ENCODE results near the gene SYNCRIP. TPM values are rescaled to one million over a fixed set of nuclear protein-coding genes. Genes with fewer than 3 reads are reported as not detected.
"Not testable (repeated sequence)": the region's sequence is repeated elsewhere in the genome, so short reads cannot be mapped to it uniquely, and the experiment has no call there.

The SYNCRIP gene
- total RNA-seq, 1 donor from 2014 or later: 127 TPM

DNA sequence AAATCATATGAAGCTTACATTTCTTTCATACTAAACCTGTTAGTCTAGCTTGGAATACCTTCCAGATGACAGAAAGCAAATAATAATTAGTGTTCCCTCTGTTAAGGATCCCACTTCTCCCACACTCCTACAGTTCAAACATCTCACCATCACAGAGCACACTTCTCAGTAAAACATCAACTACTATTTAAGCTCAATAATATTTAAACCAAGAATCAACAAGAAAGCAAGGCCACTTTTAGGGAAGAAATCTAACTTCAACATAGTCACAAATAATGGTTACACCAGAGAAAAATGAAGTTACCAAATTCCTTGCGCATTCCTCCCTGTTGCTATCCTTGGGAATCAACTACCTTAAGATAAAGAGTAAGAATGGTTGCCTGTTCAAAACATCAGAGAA, 50.7 kb downstream of the SYNCRIP start:
- peaks cover 5% of the 10 kb centered on the region for H3K9me3 Mint-ChIP-seq (ENCODE audit: low read depth)
- TF ChIP-seq, protein P1, sequence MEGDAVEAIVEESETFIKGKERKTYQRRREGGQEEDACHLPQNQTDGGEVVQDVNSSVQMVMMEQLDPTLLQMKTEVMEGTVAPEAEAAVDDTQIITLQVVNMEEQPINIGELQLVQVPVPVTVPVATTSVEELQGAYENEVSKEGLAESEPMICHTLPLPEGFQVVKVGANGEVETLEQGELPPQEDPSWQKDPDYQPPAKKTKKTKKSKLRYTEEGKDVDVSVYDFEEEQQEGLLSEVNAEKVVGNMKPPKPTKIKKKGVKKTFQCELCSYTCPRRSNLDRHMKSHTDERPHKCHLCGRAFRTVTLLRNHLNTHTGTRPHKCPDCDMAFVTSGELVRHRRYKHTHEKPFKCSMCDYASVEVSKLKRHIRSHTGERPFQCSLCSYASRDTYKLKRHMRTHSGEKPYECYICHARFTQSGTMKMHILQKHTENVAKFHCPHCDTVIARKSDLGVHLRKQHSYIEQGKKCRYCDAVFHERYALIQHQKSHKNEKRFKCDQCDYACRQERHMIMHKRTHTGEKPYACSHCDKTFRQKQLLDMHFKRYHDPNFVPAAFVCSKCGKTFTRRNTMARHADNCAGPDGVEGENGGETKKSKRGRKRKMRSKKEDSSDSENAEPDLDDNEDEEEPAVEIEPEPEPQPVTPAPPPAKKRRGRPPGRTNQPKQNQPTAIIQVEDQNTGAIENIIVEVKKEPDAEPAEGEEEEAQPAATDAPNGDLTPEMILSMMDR (IDR thresholded peaks at IDR 0.05; ENCODE audit: unreplicated experiment): no peak
- no peak for DNase-seq (ENCODE audit: low spot score, unreplicated experiment)
- no peaks in the 10 kb centered on the region for H3K27me3 Mint-ChIP-seq
- H3K27ac Mint-ChIP-seq: peak overlapping the region; percentile 86
- H3K4me1 Mint-ChIP-seq (ENCODE audit: low read depth): peaks cover 11% of the 10 kb centered on the region
- H3K4me3 Mint-ChIP-seq (ENCODE audit: low read depth): peak overlapping the region; percentile 91
- peaks cover 20% of the 10 kb centered on the region for H3K36me3 Mint-ChIP-seq (ENCODE audit: insufficient read depth)

- DNase-seq (ENCODE audit: low spot score, unreplicated experiment): no peak
- Mint-ChIP-seq H3K4me3 (ENCODE audit: low read depth) (peak overlapping the region; percentile 35), H3K27me3 (no peaks in the 10 kb centered on the region), H3K4me1 (ENCODE audit: low read depth) (peaks cover 11% of the 10 kb centered on the region), H3K36me3 (ENCODE audit: insufficient read depth) (peaks cover 21% of the 10 kb centered on the region), H3K27ac (no peak overlapping the region), H3K9me3 (ENCODE audit: low read depth) (peaks cover 5% of the 10 kb centered on the region)
- TF ChIP-seq, protein P1 (IDR thresholded peaks at IDR 0.05; ENCODE audit: unreplicated experiment): no peak
These were observed 51.5 kb downstream of the SYNCRIP start for GRCh38 chr6:85591207-85591606.

GRCh38 chr6:85585741-85586140, 56.9 kb downstream of the SYNCRIP start:
- Mint-ChIP-seq H3K4me1 (ENCODE audit: low read depth) (no peaks in the 10 kb centered on the region), H3K36me3 (ENCODE audit: insufficient read depth) (peaks cover 59% of the 10 kb centered on the region), H3K9me3 (ENCODE audit: low read depth) (peaks cover 44% of the 10 kb centered on the region), H3K27me3 (no peaks in the 10 kb centered on the region), H3K27ac (no peak overlapping the region), H3K4me3 (ENCODE audit: low read depth) (no peak overlapping the region)
- DNase-seq (ENCODE audit: low spot score, unreplicated experiment): no peak
- TF ChIP-seq, protein P1 (IDR thresholded peaks at IDR 0.05; ENCODE audit: unreplicated experiment): no peak

DNA sequence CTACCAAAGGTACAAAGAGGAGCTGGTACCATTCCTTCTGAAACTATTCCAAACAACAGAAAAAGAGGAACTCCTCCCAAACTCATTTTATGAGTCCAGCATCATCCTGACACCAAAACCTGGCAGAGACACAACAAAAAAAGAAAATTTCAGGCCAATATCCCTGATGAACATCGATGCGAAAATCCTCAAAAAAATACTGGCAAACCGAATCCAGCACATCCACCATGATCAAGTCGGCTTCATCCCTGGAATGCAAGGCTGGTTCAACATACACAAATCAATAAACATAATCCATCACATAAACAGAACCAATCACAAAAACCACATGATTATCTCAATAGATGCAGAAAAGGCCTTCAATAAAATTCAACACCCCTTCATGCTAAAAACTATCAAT, 59.9 kb downstream of the SYNCRIP start:
- H3K36me3 Mint-ChIP-seq (ENCODE audit: insufficient read depth): peaks cover 45% of the 10 kb centered on the region
- DNase-seq (ENCODE audit: low spot score, unreplicated experiment); H3K27me3 Mint-ChIP-seq; H3K4me1 Mint-ChIP-seq (ENCODE audit: low read depth); H3K4me3 Mint-ChIP-seq (ENCODE audit: low read depth); H3K27ac Mint-ChIP-seq: not testable (repeated sequence)
- peaks cover 44% of the 10 kb centered on the region for H3K9me3 Mint-ChIP-seq (ENCODE audit: low read depth)

DNA sequence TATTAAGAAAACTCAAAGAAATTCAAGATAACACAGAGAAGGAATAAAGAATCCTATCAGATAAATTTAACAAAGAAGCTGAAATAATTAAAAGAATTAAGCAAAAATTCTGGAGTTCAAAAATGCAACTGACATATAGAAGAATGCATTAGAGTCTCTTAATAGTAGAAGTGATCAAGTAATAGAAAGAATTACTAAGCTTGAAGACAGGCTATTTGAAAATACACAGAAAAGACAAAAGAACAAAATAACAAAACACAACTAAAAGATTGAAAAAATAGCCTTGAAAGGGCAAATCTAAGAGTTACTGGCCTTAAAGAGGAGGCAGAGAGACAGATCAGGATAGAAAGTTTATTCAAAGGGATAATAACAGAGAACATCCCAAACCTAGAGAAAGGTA, 61.1 kb downstream of the SYNCRIP start:
- no peaks in the 10 kb centered on the region for H3K27me3 Mint-ChIP-seq
- H3K4me1 Mint-ChIP-seq (ENCODE audit: low read depth): peaks cover 6% of the 10 kb centered on the region
- DNase-seq (ENCODE audit: low spot score, unreplicated experiment): no peak
- H3K9me3 Mint-ChIP-seq (ENCODE audit: low read depth): peaks cover 44% of the 10 kb centered on the region
- no peak overlapping the region for H3K4me3 Mint-ChIP-seq (ENCODE audit: low read depth)
- peaks cover 42% of the 10 kb centered on the region for H3K36me3 Mint-ChIP-seq (ENCODE audit: insufficient read depth)
- TF ChIP-seq, protein P1 (IDR thresholded peaks at IDR 0.05; ENCODE audit: unreplicated experiment): no peak
- H3K27ac Mint-ChIP-seq: no peak overlapping the region

- TF ChIP-seq, protein P1 (IDR thresholded peaks at IDR 0.05; ENCODE audit: unreplicated experiment): no peak
- H3K9me3 Mint-ChIP-seq (ENCODE audit: low read depth): peaks cover 42% of the 10 kb centered on the region
- H3K4me3 Mint-ChIP-seq (ENCODE audit: low read depth): no peak overlapping the region
- DNase-seq (ENCODE audit: low spot score, unreplicated experiment): no peak
- no peak overlapping the region for H3K27ac Mint-ChIP-seq
- H3K36me3 Mint-ChIP-seq (ENCODE audit: insufficient read depth): peaks cover 39% of the 10 kb centered on the region
- peaks cover 6% of the 10 kb centered on the region for H3K4me1 Mint-ChIP-seq (ENCODE audit: low read depth)
- H3K27me3 Mint-ChIP-seq: no peaks in the 10 kb centered on the region
These were observed 61.8 kb downstream of the SYNCRIP start for GRCh38 chr6:85580878-85581267.

Data from progenitor cell of endocrine pancreas (in vitro differentiated cells).